HL-60 (cell line): ENCODE data around the gene TACC2.

ENCODE experiments used
- DNase-seq, 2 experiments: peaks; one replicate each; pipeline ENCODE4 v3.0.0-alpha.2; 2010 to 2020; ENCODE audit warnings: low read depth in 1 of 2, low spot score in 1 of 2
- H3K27ac ChIP-seq: fragments of 250-450 bp; sonication (Bioruptor Pico); replicated peaks from 2 replicates; pipeline ENCODE4 v1.5.1; 2020; ENCODE audit warnings: mild to moderate bottlenecking, moderate library complexity
- H3K27me3 ChIP-seq: fragments of 250-450 bp; sonication (Bioruptor Pico); 2 replicates; pipeline ENCODE4 v1.5.1; 2021; ENCODE audit warnings: mild to moderate bottlenecking, moderate library complexity; ENCODE audit not compliant: insufficient read depth, poor library complexity, severe bottlenecking
- H3K4me3 ChIP-seq: replicated peaks from 2 replicates; pipeline ENCODE4 v1.5.1; 2011; ENCODE audit warnings: mild to moderate bottlenecking, control low read depth, low read length; ENCODE audit not compliant: insufficient read depth
- CTCF ChIP-seq: IDR thresholded peaks from one replicate; pipeline ENCODE4 v1.5.1; 2011; ENCODE audit warnings: low read length, control low read depth, inconsistent platforms; ENCODE audit not compliant: insufficient read depth
- GABPA ChIP-seq: IDR thresholded peaks from 2 replicates; pipeline ENCODE4 v1.6.1; 2012; ENCODE audit warnings: low read depth
- POLR2AphosphoS5 ChIP-seq: IDR thresholded peaks from 2 replicates; pipeline ENCODE4 v1.6.1; 2012; ENCODE audit warnings: low read depth
- REST ChIP-seq: IDR thresholded peaks from 2 replicates; pipeline ENCODE4 v1.6.1; 2012; ENCODE audit warnings: low read depth; ENCODE audit not compliant: insufficient replicate concordance
- SPI1 ChIP-seq: IDR thresholded peaks from 2 replicates; pipeline ENCODE4 v1.6.1; 2012; ENCODE audit warnings: low read depth, mild to moderate bottlenecking, borderline replicate concordance

Gene TACC2

DNA sequence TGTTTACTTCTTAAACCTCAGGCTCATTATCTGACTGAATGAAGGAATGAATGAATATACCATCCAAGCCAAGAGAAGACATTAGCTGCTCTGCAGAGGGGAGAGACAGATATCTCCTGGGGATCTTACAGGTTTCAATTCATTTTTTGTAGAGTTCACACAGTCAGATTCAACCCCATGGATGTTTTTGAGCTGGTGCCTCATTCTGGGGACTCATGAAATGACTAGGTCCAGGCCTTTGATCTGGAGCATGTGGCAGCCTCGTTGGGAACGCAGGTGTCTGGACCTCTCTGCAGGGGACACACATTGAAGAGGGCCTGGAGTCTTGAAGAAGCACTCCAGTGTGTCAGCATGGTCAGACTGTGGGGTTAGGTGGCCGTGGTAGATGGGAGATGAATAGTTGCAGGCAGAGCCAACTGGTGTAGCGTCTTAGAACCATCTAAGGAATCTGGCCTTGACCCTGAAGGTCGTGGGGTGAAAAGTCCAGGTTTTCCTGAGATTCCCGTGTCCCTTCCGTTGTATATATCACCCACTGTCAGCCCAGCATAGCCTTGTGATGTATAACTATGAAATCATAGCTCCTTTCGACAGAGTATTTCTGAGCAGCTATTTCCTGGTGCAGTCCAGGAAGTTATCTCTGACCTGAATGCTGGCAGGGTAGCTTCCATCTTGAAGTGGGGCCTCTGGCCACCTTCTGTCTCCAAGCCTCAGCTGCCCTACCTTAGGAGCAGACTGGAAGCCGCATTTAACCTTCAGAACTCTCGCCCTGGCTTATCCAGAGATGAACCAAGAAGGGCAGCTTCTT is 304.4 kb downstream of the TACC2 start:
- no peak for DNase-seq
- TF ChIP-seq GABPA, result no peak
- Histone ChIP-seq H3K27ac (no peak overlapping the region), H3K27me3 (peaks cover 7% of the 10 kb centered on the region), H3K4me3 (no peak overlapping the region)

DNA sequence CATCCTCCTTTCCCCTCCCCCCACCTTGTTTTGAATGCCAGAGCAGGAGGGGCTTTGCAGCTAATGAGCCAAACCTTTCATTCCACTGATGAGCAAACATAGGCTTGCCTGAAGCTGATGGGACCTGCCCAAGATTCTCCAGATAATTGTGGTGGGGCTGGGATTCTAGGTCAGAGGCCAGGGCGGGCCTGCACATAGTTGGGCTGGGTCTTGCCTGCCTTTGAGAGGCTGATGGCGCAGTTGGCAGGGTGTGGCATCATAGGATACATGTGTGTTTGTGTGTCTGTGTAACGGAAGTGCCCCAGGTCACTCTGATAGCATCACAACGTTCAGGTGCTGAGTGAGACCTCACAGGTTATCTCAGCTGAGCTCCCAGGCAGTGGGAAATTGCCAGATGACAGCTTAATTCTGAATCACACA is 305.0 kb downstream of the TACC2 start:
- H3K27ac ChIP-seq, result no peak overlapping the region
- no peak for TF ChIP-seq REST
- no peak for TF ChIP-seq CTCF
- no peak for TF ChIP-seq GABPA
- no peak for TF ChIP-seq POLR2AphosphoS5
- TF ChIP-seq SPI1, result no peak
- peaks cover 7% of the 10 kb centered on the region for H3K27me3 ChIP-seq
- DNase-seq, result no peak
- H3K4me3 ChIP-seq, result no peak overlapping the region

GRCh38 chr10:122294511-122295450 is 305.8 kb downstream of the TACC2 start:
- Histone ChIP-seq H3K27me3 (peaks cover 7% of the 10 kb centered on the region), H3K4me3 (no peak overlapping the region), H3K27ac (no peak overlapping the region)
- DNase-seq, result no peak
- no peak for TF ChIP-seq SPI1
- no peak for TF ChIP-seq CTCF
- no peak for TF ChIP-seq POLR2AphosphoS5
- TF ChIP-seq GABPA, result no peak
- no peak for TF ChIP-seq REST

DNA sequence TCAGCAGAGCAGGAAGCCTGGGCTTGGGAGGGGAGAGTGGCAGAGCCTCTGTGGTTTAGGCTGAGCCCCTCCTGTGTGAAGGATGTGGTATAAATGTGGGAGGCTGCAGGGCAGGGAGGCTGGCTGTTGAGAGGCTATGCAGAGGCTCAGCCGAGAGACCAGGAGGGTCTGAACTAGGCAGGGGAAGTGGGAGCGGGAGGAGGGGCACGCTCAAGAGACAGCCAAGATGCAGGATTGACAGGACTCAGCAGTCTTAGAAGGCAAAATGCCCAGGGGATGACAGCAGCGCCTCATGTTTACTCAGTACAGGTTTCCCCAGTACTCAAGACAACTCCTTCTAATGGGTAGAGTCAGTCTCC is 306.5 kb downstream of the TACC2 start:
- Histone ChIP-seq H3K27me3 (peaks cover 7% of the 10 kb centered on the region), H3K27ac (no peak overlapping the region), H3K4me3 (no peak overlapping the region)
- DNase-seq, result no peak
- TF ChIP-seq REST (no peak), GABPA (no peak), POLR2AphosphoS5 (no peak), SPI1 (no peak), CTCF (no peak)
